ENCODE measurements around the gene SLC37A1. TPM values are rescaled to one million over a fixed set of nuclear protein-coding genes. Genes with fewer than 3 reads are reported as not detected.
A peak's percentile ranks its signal among the peaks of the same experiment; 100 is the strongest.

The SLC37A1 gene
- total and polyA plus RNA-seq, 9 of the 15 experiments (the other 6 are each of a cell fraction or from before 2014, with no cell fraction given), result 0.06 to 3.4 (median 0.40) TPM

- TF ChIP-seq SRSF3 (IDR thresholded peaks at IDR 0.05; ENCODE audit: insufficient read depth, low read length) (no peak), HDAC3 (IDR thresholded peaks at IDR 0.05; ENCODE audit: borderline replicate concordance, partially characterized antibody) (no peak), PRMT5 (CRISPR knock-in tag; IDR thresholded peaks at IDR 0.05) (no peak), DPF2 (IDR thresholded peaks at IDR 0.05) (no peak), ZBTB43 (CRISPR knock-in tag; IDR thresholded peaks at IDR 0.05) (no peak), DIDO1 (tag; IDR thresholded peaks at IDR 0.05; ENCODE audit: low read depth) (no peak), EP300 (IDR thresholded peaks at IDR 0.05; ENCODE audit: low read length) (no peak), ESRRA (IDR thresholded peaks at IDR 0.05; ENCODE audit: borderline replicate concordance, low read depth) (peak; percentile 36; the same call in 1 of the 2 replicates), CTBP1 (IDR thresholded peaks at IDR 0.05; ENCODE audit: borderline replicate concordance) (peak; percentile 98), CXXC5 (CRISPR knock-in tag; IDR thresholded peaks at IDR 0.05) (peak; percentile 95), ATF4 (CRISPR knock-in tag; IDR thresholded peaks at IDR 0.05) (no peak), RBM22 (IDR thresholded peaks at IDR 0.05; ENCODE audit: low read depth, low read length, poor library complexity, severe bottlenecking) (peak; percentile 100), MITF (IDR thresholded peaks at IDR 0.05) (no peak), ZKSCAN1 (IDR thresholded peaks at IDR 0.05; ENCODE audit: low read depth, low read length) (0 out of 2 replicates have a peak, but pooled peaks have one; percentile 10), VEZF1 (CRISPR knock-in tag; IDR thresholded peaks at IDR 0.05) (peak; percentile 61; the same call in 1 of the 2 replicates), ZNF699 (CRISPR knock-in tag; IDR thresholded peaks at IDR 0.05; ENCODE audit: insufficient replicate concordance) (no peak)
- TF ChIP-seq, protein P1, sequence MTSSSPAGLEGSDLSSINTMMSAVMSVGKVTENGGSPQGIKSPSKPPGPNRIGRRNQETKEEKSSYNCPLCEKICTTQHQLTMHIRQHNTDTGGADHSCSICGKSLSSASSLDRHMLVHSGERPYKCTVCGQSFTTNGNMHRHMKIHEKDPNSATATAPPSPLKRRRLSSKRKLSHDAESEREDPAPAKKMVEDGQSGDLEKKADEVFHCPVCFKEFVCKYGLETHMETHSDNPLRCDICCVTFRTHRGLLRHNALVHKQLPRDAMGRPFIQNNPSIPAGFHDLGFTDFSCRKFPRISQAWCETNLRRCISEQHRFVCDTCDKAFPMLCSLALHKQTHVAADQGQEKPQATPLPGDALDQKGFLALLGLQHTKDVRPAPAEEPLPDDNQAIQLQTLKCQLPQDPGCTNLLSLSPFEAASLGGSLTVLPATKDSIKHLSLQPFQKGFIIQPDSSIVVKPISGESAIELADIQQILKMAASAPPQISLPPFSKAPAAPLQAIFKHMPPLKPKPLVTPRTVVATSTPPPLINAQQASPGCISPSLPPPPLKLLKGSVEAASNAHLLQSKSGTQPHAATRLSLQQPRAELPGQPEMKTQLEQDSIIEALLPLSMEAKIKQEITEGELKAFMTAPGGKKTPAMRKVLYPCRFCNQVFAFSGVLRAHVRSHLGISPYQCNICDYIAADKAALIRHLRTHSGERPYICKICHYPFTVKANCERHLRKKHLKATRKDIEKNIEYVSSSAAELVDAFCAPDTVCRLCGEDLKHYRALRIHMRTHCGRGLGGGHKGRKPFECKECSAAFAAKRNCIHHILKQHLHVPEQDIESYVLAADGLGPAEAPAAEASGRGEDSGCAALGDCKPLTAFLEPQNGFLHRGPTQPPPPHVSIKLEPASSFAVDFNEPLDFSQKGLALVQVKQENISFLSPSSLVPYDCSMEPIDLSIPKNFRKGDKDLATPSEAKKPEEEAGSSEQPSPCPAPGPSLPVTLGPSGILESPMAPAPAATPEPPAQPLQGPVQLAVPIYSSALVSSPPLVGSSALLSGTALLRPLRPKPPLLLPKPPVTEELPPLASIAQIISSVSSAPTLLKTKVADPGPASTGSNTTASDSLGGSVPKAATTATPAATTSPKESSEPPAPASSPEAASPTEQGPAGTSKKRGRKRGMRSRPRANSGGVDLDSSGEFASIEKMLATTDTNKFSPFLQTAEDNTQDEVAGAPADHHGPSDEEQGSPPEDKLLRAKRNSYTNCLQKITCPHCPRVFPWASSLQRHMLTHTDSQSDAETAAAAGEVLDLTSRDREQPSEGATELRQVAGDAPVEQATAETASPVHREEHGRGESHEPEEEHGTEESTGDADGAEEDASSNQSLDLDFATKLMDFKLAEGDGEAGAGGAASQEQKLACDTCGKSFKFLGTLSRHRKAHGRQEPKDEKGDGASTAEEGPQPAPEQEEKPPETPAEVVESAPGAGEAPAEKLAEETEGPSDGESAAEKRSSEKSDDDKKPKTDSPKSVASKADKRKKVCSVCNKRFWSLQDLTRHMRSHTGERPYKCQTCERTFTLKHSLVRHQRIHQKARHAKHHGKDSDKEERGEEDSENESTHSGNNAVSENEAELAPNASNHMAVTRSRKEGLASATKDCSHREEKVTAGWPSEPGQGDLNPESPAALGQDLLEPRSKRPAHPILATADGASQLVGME (CRISPR knock-in tag; IDR thresholded peaks at IDR 0.05), result peak; percentile 87
Observed at GRCh38 chr21:42496120-42496838, 17.4 kb upstream of the SLC37A1 start, which contains the start of gene RSPH1 (continued).

All from K562 (cell line).